HG03135 (cell line): Measurements from ENCODE around the gene CIAPIN1.
"Not testable (repeated sequence)": the region's sequence is repeated elsewhere in the genome, so short reads cannot be mapped to it uniquely, and the experiment has no call there.

ENCODE experiments used
- ATAC-seq: cut with Tn5 transposase; IDR thresholded peaks from one replicate; pipeline ENCODE4 v1.9.1; 2021; ENCODE audit warnings: mild to moderate bottlenecking, moderate library complexity; ENCODE audit not compliant: unreplicated experiment

CIAPIN1 gene

DNA sequence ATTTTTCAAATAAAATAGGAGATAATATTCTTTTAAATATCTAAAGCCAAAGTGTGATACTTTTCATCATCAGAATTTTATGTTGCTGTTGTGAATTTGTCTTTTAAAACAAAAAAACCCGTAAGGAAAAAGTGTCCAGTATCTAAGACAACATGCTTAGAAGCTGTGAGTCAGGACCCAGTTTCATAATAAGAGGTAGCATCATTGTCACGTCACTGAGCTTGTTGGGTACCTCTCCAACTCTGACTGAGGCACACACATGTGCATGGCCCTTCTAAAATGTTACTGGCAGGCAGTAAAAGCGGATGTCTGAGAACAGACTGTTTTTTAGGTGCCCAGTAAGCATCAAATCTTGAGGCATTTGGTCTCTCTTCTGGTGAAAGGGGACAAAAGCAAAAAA is 2.5 kb downstream of the CIAPIN1 start:
- ATAC-seq: no peak

DNA sequence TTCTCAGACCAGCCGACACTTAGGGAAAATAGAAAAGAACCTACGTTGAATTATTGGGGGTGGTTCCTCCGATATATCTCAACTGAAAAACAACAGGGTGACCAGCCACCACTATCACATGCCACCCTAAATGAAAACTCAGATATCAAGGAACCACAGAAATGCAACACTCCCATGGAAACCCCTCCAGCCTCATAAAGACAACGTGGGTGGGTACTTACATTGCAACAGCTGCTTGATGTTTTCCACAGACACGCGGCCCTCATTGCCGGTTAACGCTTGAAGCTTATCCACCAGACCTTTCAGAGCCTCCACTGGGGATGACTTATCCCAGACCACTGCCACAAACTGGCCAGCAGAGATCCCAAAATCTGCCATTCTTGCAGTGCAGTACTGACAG is 6.6 kb downstream of the CIAPIN1 start:
- not testable (repeated sequence) for ATAC-seq

- not testable (repeated sequence) for ATAC-seq
Observed at GRCh38 chr16:57439947-57440346, 7.2 kb downstream of the CIAPIN1 start.

DNA sequence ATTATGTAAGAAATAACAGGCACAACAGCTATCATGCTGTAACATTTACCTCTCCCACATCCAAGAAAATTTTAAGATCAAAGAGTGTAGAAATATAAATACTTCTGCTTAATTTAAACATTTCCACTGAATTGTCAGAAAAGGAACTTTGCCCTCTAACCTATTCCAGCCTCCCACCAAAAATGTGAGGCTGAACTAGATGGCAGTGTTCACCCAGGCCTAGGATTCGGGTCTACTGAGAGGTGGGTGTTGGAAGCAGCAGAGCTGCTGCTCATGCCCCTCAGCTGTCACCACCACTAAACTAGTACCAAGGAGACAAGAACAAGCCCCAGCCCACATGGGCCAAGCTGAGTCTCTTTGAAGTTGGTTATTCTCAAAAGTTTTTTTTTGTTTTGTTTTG is 11.3 kb downstream of the CIAPIN1 start:
- ATAC-seq: no peak

DNA sequence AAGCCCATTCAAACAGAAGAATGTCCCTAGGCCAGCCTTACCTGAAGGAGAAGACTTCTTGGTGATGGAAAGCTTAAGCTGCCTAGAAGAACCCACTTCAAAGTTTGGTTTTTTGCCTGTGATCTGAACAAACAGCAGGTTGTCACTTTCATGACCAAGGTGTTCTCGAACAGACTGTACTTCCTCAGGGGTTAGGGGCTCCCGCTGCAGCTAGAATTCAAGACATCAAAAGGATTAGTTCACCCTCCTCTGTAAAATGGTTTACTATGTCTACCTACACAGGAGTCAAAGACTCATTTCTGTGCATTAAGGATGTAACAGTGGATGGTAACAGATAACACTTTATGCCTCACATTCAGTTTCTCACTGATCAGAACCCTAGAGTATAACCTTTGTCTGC is 13.2 kb downstream of the CIAPIN1 start:
- ATAC-seq: no peak

GRCh38 chr16:57432989-57433388 is 14.2 kb downstream of the CIAPIN1 start:
- ATAC-seq: no peak

GRCh38 chr16:57432505-57432904 is 14.7 kb downstream of the CIAPIN1 start:
- no peak for ATAC-seq

DNA sequence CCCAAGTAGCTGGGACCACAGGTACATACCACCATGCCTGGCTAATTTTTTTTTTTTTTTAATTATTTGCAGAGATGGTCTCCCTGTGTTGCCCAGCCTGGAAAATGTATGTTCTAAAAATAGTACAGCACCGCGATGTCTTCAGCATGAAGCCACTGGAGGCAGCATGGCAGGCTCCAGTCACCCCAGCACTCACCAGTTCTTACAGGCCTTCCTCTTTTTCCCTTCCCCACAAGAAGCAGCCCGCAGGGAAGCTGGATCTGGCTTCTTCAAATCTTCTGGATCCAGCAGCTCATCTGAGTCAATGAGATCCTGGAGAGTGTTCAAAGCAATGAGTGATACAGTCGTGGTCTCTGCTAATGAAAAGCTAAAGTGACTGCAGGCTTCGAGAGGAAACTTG is 16.2 kb downstream of the CIAPIN1 start:
- ATAC-seq: no peak

GRCh38 chr16:57427824-57428223 is 19.4 kb downstream of the CIAPIN1 start:
- no peak for ATAC-seq

DNA sequence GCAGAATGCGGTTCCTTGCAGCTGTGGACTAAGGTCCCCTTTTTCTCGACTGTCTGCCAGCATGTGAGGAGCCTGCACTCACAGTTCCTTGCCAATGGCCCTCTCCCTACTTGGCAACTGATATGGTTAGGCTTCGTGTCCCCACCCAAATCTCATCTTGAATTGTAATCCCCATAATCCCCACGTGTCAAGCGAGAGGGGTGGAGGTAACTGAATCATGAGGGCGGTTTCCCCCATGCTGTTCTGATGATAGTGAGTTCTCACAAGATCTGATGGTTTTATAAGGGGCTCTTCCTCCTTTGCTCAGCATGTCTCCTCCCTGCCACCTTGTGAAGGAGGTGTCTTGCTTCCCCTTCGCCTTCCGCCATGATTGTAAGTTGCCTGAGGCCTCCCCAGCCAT is 19.9 kb downstream of the CIAPIN1 start:
- no peak for ATAC-seq

DNA sequence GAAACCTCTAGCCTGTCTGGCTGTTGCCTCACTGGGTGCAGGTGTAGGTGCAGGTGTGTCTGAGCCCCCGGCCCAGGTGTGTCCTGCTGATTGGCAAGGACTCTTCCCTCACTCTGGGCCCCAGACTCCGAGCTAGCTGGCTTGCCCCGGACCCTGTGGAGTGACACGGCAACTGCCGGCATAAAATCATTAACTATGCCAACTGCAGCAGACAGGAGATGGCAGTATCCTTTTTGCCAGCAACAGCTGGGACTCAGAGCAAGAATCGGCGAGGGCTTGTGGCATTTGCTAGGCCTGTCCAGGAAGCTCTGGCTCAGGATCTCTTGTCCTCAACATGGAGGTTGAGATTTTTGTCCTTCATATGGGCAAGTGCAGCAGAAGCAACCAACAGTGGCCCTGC is 20.8 kb downstream of the CIAPIN1 start:
- no peak for ATAC-seq

- no peak for ATAC-seq
Observed at GRCh38 chr16:57424583-57424982, 22.6 kb downstream of the CIAPIN1 start.

DNA sequence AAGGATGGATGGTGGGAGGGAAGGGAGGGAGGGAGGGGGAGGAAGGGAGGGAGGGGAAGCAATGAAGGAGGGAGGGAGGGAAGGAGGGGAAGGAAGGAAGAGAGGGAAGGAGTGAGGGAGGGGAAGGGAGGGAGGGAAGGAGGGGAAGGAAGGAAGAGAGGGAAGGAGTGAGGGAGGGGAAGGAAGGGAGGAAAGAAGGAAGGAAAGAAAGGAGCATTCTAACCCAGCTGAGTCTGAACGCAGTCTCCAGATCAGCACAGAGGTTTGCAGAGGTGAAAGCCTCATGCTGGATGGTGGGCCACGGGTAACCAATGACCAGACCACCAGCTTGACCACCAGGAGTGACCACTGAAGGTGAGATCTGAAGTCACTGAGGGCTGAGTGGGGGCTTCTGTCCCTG is 24.0 kb downstream of the CIAPIN1 start:
- no peak for ATAC-seq

DNA sequence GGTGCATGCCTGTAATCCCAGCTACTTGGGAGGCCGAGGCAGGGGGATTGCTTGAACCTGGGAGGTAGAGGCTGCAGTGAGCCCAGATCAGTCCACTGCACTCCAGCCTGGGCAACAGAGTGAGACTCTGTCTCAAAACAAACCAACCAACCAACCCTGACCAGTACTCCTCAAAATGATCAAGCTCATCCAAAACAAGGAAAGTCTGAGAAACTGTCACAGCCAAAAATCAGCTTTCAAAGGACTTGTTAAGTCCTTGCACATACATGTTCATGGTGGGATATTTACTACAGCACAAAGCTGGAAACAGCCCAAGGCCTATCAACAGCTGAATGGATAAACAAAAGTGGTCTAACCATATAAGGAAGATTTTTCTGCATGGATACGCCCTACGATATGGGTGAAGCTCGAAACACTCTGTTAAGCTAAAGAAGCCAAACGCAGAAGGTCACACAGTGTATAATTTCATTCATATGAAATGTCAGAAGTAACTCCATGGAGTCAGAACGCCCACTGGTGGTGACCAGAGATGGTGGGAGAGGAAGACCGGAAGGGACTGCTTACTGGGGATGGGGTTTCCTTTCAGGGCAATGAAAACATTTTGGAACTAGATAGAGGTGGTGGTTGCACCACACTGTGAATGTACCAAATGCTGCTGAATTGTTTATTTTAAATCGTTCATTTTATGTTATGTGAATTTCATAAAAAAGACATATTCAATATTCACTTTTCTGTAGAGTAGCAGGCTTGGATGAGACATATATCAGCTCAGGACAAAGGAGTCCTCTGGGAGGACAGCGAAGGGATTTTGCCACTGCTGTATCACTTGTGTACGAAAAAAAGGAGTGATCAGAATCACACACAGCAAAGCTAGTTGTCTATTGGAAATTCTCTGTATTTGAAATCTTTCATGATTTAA is 24.9 kb downstream of the CIAPIN1 start:
- ATAC-seq: no peak

DNA sequence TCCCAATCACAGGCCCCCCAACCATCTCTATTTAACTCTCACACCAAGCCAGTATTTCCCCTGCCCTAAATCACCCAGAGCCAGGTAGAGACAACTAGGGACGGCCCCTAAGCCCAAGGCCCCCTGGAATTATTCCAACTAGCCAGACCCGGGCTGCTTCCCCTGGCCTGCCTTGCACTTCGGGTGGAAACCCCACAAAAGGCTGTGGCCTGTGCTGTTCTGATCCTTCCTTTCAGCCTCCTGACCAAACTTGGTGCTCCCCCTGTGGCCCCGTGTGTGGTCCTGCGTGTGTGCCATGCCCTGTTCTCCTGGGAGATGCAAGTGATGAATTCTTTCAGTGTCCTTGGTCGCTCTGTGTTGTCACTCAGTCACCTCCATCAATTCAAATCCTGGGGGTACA is 27.7 kb downstream of the CIAPIN1 start:
- ATAC-seq: no peak

DNA sequence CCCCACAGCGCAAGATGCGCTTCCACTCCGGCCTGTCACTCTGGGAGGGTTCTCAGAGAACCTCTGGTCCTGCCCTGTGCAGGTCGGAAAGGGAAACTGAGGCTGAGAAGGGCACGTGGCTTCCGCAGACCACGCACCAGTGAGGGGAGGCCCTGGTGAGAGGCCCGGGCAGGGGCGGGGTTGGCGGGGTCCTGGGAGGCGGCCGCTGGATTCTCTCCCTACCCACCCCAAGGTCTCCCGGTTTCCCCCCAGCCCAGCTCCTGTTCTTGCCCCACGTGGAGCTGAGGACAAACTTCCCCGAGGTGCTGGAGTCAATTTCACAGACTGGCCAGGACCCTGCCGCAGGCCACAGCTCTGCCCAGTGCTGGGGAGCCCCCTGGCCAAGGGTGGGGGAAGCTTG is 31.1 kb downstream of the CIAPIN1 start:
- ATAC-seq: no peak

GRCh38 chr16:57413733-57414132 is 33.5 kb downstream of the CIAPIN1 start:
- ATAC-seq: peak; percentile 7

GRCh38 chr16:57413301-57413730 is 33.9 kb downstream of the CIAPIN1 start:
- ATAC-seq: peak; percentile 69

- ATAC-seq: no peak
Observed at GRCh38 chr16:57412584-57412983, 34.6 kb downstream of the CIAPIN1 start.

DNA sequence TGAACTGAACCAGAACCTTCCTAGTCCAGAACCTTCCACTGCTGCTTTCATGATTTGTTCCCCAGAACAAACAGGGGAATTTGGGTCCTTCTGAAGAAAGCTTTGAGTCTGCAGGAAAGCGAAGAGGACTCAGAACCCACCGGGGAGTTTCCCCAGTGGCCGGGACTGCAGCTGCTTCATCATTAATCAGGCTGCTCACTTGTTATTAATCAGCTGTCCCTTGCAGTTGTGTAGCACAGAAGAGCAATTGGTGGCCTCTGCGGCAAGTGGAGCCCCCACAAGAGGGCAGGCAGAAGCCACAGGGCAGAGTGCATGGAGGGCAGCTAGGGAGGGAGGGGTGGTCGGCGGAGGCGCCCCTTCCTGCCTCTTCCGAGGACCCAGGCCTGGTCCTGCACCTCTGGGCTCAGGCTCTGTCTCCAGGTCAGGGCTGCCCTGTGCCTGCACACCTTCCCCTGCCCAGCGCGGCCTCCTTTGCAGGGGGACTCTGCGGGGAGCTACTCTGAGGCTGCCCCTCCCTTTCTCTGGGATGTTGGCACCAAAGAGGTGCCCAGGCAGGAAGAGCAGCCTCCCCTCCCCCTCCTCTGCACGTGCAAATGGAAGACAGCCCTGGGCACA is 35.7 kb downstream of the CIAPIN1 start:
- ATAC-seq: no peak

DNA sequence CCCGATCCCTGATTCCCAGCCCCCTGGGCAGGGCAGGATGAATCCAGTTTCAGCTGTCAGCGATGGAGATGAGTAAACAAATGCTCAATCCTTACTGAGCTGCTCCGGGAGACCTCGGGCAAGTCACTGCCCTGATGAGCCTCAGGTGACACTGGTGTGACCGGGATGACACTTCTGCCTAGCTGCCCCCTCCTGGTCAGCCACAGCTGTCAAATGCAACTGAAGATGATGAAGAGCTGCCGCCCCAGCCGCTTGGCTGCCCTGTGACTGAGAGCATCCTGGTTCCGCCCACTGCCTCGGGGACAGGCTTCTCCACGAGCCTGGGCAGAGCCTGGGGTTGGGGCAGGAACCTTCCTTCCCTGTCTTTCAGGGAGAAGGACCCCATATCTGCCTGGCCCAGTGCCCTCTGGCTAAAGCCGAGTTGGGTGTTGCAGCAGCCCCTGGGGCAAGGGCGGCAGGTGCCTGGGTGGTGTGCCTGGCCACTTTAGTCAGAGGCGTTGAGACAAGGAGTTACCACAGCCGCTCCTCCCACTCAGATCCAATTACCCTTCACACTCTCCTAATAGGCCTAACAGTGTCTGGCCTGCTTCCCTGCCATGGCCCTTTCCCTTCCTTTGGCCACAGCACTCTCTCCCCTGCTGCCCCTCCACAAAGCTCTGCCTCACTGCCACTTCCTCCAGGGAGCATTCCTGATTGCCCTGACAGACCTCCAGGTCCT is 37.2 kb downstream of the CIAPIN1 start:
- ATAC-seq: no peak

DNA sequence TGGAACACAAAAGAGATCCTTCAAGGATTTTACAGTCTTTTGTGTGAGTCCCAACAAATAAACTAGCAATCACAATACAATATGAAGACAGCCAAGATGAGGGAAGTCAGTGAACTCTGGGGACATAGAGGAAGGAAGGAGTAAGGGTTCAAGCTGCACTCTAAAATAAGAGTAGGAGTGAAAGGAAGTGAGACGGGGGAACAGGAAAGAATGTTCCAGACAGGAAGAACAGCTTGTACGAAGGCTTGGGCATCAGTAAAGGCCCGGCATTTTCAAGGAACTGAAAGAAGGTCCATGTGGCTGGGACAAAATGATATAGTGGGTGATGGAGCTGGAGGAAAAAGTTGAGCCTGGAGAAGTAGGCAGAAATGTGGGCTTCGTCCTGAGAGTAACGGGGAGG is 38.1 kb downstream of the CIAPIN1 start:
- ATAC-seq: no peak
